NCI-H187 (cell line): ENCODE data around the gene LRRIQ1.

Source experiments
- DNase-seq, 2 experiments: peaks; one replicate each; lab custom pipeline; 2025; lab: John Stamatoyannopoulos, UW

The LRRIQ1 gene

GRCh38 chr12:85281636-85282312, 245.6 kb downstream of the LRRIQ1 start:
- DNase-seq: no peak

- DNase-seq: no peak
Measured at GRCh38 chr12:85283560-85283959, 247.4 kb downstream of the LRRIQ1 start.
